ENCODE data around the gene KLHL1.

KLHL1 gene

GRCh38 chr13:69677343-69677742, 430.9 kb downstream of the KLHL1 start:
- no peak for DNase-seq

DNA sequence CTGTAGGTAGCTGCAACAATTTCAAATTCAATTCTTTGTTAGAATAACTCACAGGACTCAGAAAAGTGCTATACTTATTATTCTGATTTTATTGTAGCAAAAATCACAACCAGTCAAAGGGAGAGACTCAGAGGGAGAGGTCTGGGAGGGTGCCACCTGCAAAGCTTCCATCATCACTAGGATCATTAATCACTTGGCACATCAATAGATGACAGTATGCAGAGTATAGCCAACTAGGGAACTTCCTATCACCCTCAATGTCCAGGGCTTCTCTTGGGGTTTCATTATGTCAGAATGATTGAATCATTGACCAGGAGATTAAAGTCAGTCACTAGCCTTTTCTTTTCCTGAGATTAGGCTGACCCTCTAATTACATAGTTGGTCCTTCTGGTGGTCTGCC, 432.0 kb downstream of the KLHL1 start:
- DNase-seq, result no peak

DNA sequence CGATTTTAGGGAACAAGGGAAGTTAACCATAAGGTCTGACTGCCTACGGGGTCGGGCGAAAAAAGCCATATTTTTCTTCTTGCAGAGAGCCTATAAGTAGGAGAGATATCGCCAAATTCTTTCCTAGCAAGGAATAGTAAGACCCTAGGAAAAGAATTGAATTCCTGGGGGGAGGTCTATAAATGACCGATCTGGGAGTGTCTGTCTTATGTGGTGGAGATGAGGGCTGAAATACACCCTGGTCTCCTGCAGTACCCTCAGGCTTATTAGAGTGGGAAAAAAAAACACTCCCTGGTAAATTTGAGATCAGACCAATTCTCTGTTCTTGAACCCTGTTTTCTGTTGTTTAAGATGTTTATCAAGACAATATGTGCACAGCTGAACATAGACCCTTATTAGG, 448.1 kb downstream of the KLHL1 start:
- no peak for DNase-seq

DNA sequence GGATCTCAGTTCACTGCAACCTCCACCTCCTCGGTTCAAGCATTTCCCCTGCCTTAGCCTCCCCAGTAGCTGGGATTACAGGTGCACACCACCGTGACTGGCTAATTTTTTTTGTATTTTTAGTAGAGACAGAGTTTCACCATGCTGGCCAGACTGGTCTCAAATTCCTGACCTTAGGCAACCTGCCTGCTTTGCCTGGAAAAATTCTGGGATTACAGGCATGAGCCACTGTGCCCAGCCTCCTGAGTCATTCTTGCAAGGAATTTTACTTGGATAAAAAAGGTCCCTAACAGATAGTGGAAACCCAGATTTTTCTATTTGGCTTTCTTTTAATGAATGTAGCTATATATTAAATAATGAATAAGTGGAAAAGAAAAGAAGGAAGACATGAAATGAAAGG, 450.6 kb downstream of the KLHL1 start:
- DNase-seq, result no peak

DNA sequence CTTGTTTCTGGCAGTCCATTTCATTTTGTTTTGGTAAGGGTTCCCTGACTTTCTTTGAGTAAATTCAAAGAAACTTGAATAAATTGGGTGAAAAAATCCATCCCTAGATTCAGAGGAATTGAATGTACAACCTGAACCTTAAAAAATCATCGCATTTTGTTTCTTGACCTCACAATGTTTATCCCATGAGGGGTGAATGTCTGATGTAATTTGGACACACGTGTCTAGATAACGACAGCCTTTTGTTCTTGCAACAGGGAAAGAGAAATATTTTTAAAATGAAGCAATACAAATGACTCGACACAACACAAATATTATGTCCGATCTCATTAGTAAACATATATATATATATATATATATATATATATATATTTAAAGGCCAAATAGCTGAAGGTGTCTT, 453.9 kb downstream of the KLHL1 start:
- no peak for DNase-seq

Measured in kidney glomerular epithelial cell (primary cell).